ENCODE measurements around the gene N4BP2L2. TPM values are rescaled to one million over a fixed set of nuclear protein-coding genes. Genes with fewer than 3 reads are reported as not detected.

The N4BP2L2 gene
- total and polyA plus RNA-seq, 2 donors (not counting 3 experiments of a cell fraction or from before 2014, with no cell fraction given): 21.7 to 101 TPM

DNA sequence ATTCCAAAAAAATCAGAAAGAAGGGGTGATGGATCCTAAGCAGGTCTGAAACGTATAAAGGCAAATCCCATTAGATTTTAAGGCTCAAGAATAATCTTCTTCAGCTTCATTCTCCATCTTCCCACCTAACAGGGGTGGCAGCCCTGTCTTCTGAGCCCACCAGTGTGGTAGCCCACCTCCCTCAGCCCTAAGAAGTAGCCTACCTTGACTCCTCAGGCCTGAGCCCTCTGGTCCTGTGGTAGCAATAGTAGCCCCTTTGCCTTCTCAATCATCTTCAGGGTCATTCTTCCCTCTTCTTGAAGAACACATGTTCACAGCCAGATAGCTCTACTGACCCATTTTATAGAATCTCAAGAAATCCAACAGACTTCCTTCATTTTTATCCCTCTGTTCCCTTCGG, 33.7 kb downstream of the N4BP2L2 start:
- Histone ChIP-seq H3K27me3 (ENCODE audit: control insufficient read depth in 2 of 2, insufficient read depth in 2 of 2, low read length in 2 of 2) (no peaks in the 10 kb centered on the region), H3K9ac (replicated peaks; ENCODE audit: extremely low read depth, insufficient read depth, low read length) (no peak overlapping the region), H3K9me3 (replicated peaks; ENCODE audit: control insufficient read depth, insufficient read depth, low read length) (no peaks in the 10 kb centered on the region), H4K20me1 (replicated peaks; ENCODE audit: control insufficient read depth, extremely low read depth, insufficient read depth, low read length) (no peaks in the 10 kb centered on the region), H3K79me2 (ENCODE audit: control insufficient read depth, insufficient read depth, low read length) (no peaks in the 10 kb centered on the region), H3K36me3 (ENCODE audit: control insufficient read depth in 2 of 2, extremely low read depth in 1 of 2, insufficient read depth in 2 of 2, low read length in 2 of 2) (peaks cover 0 to 4% of the 10 kb centered on the region in 2 experiments), H3K4me2 (ENCODE audit: insufficient read depth, low read length) (no peak overlapping the region), H3K9me1 (replicated peaks; ENCODE audit: control insufficient read depth, extremely low read depth, insufficient read depth, low read length) (no peaks in the 10 kb centered on the region), H3K27ac (ENCODE audit: insufficient read depth, low read depth, low read length) (no peak overlapping the region), H2AFZ (ENCODE audit: low read depth, low read length) (no peak overlapping the region), H3K4me3 (replicated peaks in 1 of 3; ENCODE audit: insufficient read depth in 1 of 3, low read depth in 1 of 3, low read length in 3 of 3) (no peak overlapping the region), H3K4me1 (ENCODE audit: control insufficient read depth, extremely low read depth, insufficient read depth, low read length) (no peaks in the 10 kb centered on the region)
- no TSS peak for BruUV-seq (replicated peaks)
- TF ChIP-seq, protein P1, sequence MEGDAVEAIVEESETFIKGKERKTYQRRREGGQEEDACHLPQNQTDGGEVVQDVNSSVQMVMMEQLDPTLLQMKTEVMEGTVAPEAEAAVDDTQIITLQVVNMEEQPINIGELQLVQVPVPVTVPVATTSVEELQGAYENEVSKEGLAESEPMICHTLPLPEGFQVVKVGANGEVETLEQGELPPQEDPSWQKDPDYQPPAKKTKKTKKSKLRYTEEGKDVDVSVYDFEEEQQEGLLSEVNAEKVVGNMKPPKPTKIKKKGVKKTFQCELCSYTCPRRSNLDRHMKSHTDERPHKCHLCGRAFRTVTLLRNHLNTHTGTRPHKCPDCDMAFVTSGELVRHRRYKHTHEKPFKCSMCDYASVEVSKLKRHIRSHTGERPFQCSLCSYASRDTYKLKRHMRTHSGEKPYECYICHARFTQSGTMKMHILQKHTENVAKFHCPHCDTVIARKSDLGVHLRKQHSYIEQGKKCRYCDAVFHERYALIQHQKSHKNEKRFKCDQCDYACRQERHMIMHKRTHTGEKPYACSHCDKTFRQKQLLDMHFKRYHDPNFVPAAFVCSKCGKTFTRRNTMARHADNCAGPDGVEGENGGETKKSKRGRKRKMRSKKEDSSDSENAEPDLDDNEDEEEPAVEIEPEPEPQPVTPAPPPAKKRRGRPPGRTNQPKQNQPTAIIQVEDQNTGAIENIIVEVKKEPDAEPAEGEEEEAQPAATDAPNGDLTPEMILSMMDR (IDR thresholded peaks at IDR 0.05; ENCODE audit: extremely low read depth in 1 of 2, insufficient read depth in 1 of 2, low read depth in 1 of 2, low read length in 2 of 2): no peak
- TF ChIP-seq MYC (IDR thresholded peaks at IDR 0.05; ENCODE audit: low read depth, low read length): no peak
- TF ChIP-seq FOS (IDR thresholded peaks at IDR 0.05; ENCODE audit: borderline replicate concordance, insufficient read depth, low read length): no peak
- ChIA-PET CTCF (no interaction called here), POLR2A (no interaction called here)
- intact Hi-C loops (cut with micrococcal nuclease) (no loop called here), dilution Hi-C loops (cut with MboI; ENCODE audit: extremely low pct_ligation_motif_present, low sequenced_read_pairs) (no loop called here)
- no peak for DNase-seq (ENCODE audit: low read depth, low spot score)
- FAIRE-seq: no peak

DNA sequence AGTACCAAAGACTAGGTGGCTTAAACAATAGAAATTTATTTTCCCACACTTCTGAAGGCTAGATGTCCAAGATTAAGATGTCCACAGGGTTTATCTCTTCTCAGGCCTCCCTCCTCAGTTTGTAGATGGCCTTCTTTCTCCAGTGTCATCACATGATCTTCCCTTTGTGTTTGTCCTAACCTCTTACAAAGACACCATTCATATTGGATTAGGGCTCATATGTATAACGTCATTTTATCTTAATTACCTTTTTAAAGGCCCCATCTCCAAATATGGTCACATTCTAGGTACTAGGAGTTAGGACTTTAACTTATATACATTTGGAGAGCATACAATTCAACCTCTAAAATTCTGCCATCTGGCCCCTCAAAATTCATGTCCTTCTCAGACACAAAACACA, 34.3 kb downstream of the N4BP2L2 start:
- Histone ChIP-seq H3K27ac (ENCODE audit: insufficient read depth, low read depth, low read length) (no peak overlapping the region), H3K4me2 (ENCODE audit: insufficient read depth, low read length) (no peak overlapping the region), H3K79me2 (ENCODE audit: control insufficient read depth, insufficient read depth, low read length) (no peaks in the 10 kb centered on the region), H3K9ac (replicated peaks; ENCODE audit: extremely low read depth, insufficient read depth, low read length) (no peak overlapping the region), H3K9me1 (replicated peaks; ENCODE audit: control insufficient read depth, extremely low read depth, insufficient read depth, low read length) (no peaks in the 10 kb centered on the region), H3K4me1 (ENCODE audit: control insufficient read depth, extremely low read depth, insufficient read depth, low read length) (no peaks in the 10 kb centered on the region), H2AFZ (ENCODE audit: low read depth, low read length) (no peak overlapping the region), H3K9me3 (replicated peaks; ENCODE audit: control insufficient read depth, insufficient read depth, low read length) (no peaks in the 10 kb centered on the region), H3K27me3 (ENCODE audit: control insufficient read depth in 2 of 2, insufficient read depth in 2 of 2, low read length in 2 of 2) (no peaks in the 10 kb centered on the region), H3K4me3 (replicated peaks in 1 of 3; ENCODE audit: insufficient read depth in 1 of 3, low read depth in 1 of 3, low read length in 3 of 3) (no peak overlapping the region), H3K36me3 (ENCODE audit: control insufficient read depth in 2 of 2, extremely low read depth in 1 of 2, insufficient read depth in 2 of 2, low read length in 2 of 2) (peaks cover 0 to 4% of the 10 kb centered on the region in 2 experiments), H4K20me1 (replicated peaks; ENCODE audit: control insufficient read depth, extremely low read depth, insufficient read depth, low read length) (no peaks in the 10 kb centered on the region)
- DNase-seq (ENCODE audit: low read depth, low spot score) (no peak), FAIRE-seq (no peak)
- intact Hi-C loops (cut with micrococcal nuclease) (no loop called here), dilution Hi-C loops (cut with MboI; ENCODE audit: extremely low pct_ligation_motif_present, low sequenced_read_pairs) (no loop called here)
- ChIA-PET POLR2A (no interaction called here), CTCF (interaction anchor here (1.1 to 2.4 kb wide), 2 partner anchors 15 to 18 kb away, joined by 5 read pairs; no protein-coding TSS in a partner anchor)
- no TSS peak for BruUV-seq (replicated peaks)
- no peak for TF ChIP-seq POLR2AphosphoS5 (IDR thresholded peaks at IDR 0.05; ENCODE audit: insufficient read depth, low read depth, low read length)
- TF ChIP-seq JUN (IDR thresholded peaks at IDR 0.05; ENCODE audit: borderline replicate concordance, insufficient read depth, insufficient read length, low read depth): no peak
- TF ChIP-seq POLR2A (IDR thresholded peaks at IDR 0.05; ENCODE audit: low read depth, low read length): no peak
- TF ChIP-seq, protein P2, sequence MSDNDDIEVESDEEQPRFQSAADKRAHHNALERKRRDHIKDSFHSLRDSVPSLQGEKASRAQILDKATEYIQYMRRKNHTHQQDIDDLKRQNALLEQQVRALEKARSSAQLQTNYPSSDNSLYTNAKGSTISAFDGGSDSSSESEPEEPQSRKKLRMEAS (IDR thresholded peaks at IDR 0.05; ENCODE audit: insufficient read depth, insufficient read length): no peak
- TF ChIP-seq, protein P1 (IDR thresholded peaks at IDR 0.05; ENCODE audit: extremely low read depth in 1 of 2, insufficient read depth in 1 of 2, low read depth in 1 of 2, low read length in 2 of 2): no peak
- no peak for TF ChIP-seq EZH2 (IDR thresholded peaks at IDR 0.05; ENCODE audit: borderline replicate concordance, low read depth, low read length, severe bottlenecking)
- no peak for TF ChIP-seq GATA2 (IDR thresholded peaks at IDR 0.05; ENCODE audit: insufficient read depth, insufficient read length, low read depth, low read length)
- no peak for TF ChIP-seq MYC (IDR thresholded peaks at IDR 0.05; ENCODE audit: low read depth, low read length)
